GM12873 (cell line): ENCODE data around the gene NOPCHAP1.

Source experiments
- CTCF ChIP-seq: IDR thresholded peaks from 2 replicates; pipeline ENCODE4 v1.5.1; 2012; ENCODE audit warnings: low read depth, mild to moderate bottlenecking, moderate library complexity, low read length, control low read depth; ENCODE audit not compliant: insufficient read depth; ENCODE audit errors: missing control alignments

The NOPCHAP1 gene

GRCh38 chr12:104991565-104992128 lies 5.5 kb downstream of the NOPCHAP1 start:
- no peak for TF ChIP-seq CTCF

- no peak for TF ChIP-seq CTCF
Observed at GRCh38 chr12:104994336-104994735, 8.2 kb downstream of the NOPCHAP1 start.

GRCh38 chr12:104997541-104997940 lies 11.4 kb downstream of the NOPCHAP1 start:
- no peak for TF ChIP-seq CTCF

- no peak for TF ChIP-seq CTCF
Observed at GRCh38 chr12:104998423-104999346, 12.6 kb downstream of the NOPCHAP1 start.

- no peak for TF ChIP-seq CTCF
Observed at GRCh38 chr12:104999347-104999685, 13.2 kb downstream of the NOPCHAP1 start.

GRCh38 chr12:105001476-105001875 lies 15.4 kb downstream of the NOPCHAP1 start:
- TF ChIP-seq CTCF: no peak

- TF ChIP-seq CTCF: no peak
Observed at GRCh38 chr12:105013892-105014291, 27.8 kb downstream of the NOPCHAP1 start.
